Endometrium (tissue), 2 donors: ENCODE measurements around the gene CPLX1.
"Not testable (repeated sequence)": the region's sequence is repeated elsewhere in the genome, so short reads cannot be mapped to it uniquely, and the experiment has no call there.

Experiments
- FAIRE-seq: peaks from 2 replicates; lab custom pipeline; 2012; peaks lifted over from hg19 to GRCh38; lab: Jason Lieb, UNC
- donor health status: control.
- donor health status: control.

CPLX1 gene

DNA sequence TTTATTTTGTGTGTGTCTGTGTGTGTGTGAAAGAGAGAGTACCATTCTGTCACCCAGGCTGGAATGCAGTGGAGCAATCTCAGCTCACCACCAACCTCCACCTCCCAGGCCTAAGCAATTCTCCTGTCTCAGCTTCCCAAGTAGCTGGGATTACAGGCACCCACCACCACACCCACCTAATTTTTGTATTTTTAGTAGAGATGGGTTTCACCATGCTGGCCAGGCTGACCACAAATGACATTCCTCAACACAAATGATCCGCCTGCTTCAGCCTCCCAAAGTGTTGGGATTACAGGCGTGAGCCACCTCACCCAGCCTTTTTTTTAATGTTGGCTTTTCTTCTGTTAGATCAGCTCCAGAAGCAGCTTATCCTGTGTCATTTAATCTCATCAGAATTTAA lies 50.4 kb downstream of the CPLX1 start:
- not testable (repeated sequence) for FAIRE-seq

- not testable (repeated sequence) for FAIRE-seq
Measured at GRCh38 chr4:774419-775092, 51.4 kb downstream of the CPLX1 start.

GRCh38 chr4:773214-773613 lies 52.7 kb downstream of the CPLX1 start:
- no peak for FAIRE-seq

- FAIRE-seq, result no peak
Measured at GRCh38 chr4:772776-773175, 53.2 kb downstream of the CPLX1 start.

DNA sequence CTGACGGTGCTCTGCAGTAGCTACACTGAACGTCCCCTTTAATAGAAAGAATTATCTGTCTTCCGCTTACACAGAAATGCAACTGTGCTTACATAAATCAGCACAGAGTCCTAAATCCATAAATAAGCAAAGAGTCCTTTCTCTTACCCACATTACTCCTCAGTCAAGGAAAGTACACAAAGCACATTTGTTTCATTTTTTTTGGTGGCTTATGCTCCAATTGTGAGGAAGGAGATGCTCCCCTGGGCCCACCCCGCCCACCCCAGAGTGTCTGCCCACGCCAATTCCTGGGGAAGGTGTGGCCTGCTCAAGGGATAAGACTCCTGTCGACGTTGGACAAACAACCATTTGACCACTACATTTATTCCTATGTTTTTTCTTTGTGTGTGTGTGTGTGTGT lies 53.8 kb downstream of the CPLX1 start:
- FAIRE-seq, result no peak

GRCh38 chr4:771464-771863 lies 54.5 kb downstream of the CPLX1 start:
- no peak for FAIRE-seq

- no peak for FAIRE-seq
Measured at GRCh38 chr4:770022-770421, 55.9 kb downstream of the CPLX1 start.

DNA sequence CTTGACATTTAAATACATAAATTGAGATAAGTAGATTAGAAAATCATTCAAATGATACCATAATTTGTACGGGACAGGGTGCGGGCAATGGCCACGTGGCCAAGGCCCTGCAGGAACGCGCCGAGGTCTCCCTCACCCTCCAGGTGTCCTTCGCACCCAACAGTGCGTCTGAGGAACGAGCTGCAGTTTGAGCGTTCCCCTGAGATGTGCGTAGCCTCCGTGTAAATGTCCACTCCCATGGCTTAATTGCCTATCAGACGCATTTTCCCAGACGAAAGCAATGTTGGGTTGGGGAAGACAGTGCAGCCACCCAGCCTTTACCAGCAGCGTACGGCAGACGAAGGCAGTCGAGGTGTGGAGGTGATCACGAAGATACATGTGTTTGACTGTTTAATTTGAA lies 56.4 kb downstream of the CPLX1 start:
- no peak for FAIRE-seq

DNA sequence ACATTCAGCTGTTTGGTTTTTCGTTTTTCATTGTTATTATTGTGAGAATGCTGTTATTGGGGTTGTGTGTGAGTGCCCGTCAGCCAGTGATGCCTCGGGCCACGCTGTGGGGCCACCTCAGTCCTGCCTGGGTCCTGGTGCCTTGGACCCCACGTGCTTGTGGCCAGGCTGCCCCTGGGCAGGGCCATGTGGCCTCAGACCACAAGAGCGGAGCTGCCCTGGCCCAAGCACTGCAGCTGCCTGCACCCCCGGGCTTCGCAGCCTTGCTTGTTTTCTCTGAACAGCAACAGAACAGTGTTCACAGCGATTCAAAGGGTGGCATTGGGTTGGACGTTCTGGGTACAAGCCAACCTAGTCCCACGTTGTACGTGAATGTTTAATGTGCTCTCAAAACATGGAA lies 56.9 kb downstream of the CPLX1 start:
- FAIRE-seq, result no peak

DNA sequence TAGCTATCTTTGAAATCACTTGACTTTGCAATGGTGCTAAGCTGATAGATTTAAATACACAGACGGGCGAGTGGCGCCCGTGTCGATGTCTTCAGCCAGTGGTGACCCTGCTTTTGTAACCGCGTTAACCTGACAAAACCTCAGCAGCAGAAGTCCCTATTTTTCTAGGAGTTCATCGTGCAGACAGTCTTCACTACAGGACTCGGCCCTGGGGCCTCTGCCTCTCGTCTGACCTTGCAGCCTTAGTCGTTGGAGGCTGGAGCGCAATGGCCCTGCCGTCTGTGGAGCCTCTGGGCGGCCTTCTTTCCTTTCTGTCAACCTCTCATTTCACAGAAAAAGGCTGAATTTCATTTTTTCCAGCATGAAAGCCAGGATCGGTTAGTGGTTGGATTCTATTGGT lies 57.9 kb downstream of the CPLX1 start:
- FAIRE-seq, result no peak

GRCh38 chr4:766559-767283 lies 59.2 kb downstream of the CPLX1 start:
- no peak for FAIRE-seq

DNA sequence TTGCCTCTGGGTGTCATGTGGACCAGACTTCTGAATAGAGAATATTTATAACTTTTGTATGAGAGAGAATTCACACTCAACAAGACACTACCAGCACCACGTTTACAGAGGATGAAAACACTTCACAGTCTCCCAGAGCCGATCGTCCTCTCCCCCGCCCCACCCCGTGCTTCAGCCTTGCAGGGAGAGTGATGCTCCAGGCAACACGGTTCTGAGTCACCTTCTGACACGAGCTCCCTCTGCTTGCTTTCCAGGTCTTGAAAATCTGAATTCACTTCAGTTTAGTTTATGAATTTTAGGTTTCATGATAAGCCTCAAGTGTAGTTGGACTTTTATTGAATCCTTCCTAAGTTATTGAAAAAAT lies 59.8 kb downstream of the CPLX1 start:
- no peak for FAIRE-seq

DNA sequence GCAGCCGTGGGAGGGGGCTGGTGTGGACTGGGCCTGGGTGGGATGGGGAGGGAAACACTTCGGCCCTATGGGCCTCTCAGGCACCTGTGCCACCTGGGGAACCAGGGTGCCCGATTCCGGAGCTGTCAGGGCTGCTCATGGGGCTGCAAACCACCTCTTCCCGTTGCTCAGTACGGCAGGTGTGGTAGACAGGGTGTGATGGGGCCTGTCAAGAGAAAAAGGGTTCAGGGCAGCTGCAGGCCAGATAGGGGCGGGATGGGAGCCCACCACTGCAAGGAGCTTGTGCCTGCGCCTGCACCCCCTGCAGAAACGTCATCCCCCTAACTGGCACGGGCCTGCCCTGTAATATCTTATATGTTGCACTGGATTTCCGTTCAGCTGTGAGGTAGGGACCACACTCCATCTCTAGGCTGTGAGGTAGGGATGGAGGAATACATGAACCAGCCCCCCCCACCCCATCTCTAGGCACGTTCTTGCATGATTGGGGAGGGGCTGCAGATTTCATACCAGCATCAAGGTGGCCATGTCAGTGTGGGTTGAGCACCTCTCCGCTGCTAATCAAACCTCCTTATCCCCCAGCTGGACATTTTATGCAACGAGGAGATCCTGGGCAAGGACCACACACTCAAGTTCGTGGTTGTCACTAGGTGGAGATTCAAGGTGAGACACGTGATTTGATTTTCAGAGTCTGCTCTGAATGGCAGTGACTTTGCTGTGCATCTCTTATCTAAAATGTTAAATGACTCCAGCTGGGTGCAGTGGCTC lies 61.3 kb downstream of the CPLX1 start:
- FAIRE-seq, result no peak

DNA sequence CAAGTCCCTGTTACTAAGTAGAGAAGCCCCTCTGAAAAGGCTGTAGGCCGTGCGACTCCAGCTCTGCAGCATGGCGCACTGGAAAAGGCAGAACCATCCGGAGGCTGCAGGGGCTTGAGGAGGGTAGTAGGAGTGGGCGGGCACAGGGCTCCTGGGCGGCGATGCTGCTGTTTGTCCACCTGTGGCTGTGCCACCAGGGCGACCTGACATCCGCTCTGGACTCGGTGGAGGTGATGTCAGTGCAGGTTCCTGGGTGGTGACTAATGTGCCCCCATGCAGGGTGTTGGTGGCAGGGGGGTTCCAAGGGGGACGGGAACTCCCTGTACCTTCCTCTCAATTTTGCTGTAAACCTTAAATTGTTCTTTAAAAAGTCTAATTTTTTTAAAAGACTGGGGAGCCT lies 62.0 kb downstream of the CPLX1 start:
- FAIRE-seq, result no peak

DNA sequence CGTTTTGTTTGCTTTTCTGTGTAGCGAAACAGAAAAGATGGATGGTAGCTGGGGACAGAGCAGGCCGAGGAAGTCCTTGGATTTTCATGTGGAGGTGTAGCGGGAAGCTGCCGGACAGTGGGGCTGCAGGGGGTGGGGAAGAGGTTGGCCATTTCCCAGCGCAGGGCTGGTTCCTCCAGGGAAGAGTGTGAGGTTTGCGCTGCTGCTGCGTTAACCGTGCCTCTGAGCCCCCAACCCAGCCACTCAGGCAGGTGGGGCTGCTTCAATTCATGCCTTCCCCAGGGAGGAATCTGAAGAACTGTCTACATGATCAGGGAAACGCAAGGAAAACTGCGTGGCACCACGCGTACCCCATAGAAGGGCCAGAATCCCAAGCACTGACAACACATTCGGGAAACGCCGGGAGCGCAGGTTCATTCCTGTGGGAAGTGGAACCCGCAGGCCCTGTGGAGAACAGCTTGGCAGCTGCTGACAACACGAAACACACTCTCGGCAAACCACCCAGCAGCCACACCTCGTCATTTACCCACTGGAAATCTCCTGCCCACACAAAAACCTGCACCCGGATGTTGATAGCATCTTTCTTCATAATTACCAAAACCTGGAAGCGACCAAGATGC lies 62.6 kb downstream of the CPLX1 start:
- no peak for FAIRE-seq

DNA sequence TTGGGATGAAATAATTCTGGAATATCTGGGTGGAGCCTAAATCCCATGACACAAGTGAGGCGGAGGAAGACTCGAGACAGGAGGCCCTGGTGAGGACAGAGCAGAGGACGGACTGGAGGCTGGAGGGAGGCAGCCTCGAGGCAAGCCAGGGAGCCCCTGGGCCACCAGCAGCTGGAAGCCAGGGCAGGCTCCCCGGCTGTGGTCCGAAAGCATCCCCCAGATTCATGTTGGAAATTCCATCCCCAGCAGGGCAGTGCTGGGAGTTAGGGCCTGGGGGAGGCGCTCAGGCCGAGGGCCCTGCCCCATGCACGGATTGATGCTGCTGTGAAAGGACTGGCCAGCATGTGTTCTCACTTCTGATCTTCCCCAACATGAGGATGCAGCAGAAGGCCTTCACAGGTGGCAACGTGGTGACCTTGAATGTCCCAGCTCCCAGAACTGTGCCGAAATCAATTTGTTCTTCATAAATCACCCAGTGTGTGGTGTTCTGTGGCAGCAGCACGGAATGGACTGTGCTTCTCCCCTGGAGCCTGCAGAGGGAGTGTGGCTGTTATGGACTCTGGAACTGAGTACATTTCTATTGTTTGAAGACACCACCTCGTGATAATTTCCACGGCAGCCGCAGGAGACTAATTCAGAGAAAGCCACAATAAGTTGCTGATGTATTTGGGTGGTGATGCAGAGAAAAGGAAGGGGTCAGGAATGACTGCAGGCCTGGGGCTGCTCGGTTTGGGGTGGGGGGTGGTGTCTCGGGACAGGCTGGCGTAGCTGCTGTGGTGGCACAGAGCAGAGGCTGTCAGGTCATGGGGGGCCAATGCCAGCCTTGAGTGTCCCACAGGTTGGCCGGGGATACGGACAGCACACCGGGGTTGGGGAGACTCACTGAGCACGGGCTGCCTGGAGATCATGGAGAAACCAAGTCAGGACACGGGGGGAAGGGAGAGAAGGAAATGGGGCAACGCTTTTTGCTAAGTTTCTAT lies 63.4 kb downstream of the CPLX1 start:
- no peak for FAIRE-seq

DNA sequence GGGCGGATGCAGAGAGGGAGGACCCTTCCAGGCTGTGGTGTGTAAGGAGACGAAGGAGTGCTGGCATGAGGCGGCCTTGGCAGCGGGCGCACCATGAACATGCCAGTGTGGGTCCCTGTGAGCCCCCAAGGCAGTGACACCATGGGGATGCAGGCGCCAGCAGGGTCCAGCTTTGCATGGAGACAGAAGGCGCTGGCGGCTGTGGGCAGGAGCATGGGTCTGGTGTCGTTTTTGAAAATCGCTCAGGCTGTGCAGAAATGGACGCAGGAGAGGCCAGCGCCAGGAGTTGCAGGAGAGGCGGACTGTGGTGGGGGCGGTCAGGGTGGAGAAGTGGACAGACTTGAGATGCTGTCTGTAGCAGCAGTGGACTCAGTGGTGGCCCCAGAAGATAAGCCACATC lies 64.2 kb downstream of the CPLX1 start:
- FAIRE-seq, result no peak

- FAIRE-seq, result no peak
Measured at GRCh38 chr4:761086-761485, 64.8 kb downstream of the CPLX1 start.

GRCh38 chr4:760616-761015 lies 65.3 kb downstream of the CPLX1 start:
- no peak for FAIRE-seq

DNA sequence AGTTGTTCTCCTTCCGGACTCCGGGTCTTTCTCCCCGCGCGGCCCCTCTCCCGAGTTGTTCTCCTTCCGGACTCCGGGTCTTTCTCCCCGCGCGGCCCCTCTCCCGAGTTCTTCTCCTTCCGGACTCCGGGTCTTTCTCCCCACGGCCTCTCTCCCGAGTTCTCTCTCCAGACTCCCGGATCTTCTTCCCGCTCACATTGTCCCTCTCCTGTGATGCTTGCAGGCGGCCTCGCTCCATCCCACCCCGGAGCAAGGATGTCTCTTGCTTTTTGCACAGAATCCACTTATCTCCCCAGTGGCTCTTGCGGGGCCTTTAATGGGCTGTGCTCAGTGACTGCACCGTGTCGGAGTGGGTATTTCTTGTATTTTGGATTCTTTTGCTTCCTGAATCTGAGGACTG lies 66.1 kb downstream of the CPLX1 start:
- FAIRE-seq, result not testable (repeated sequence)

DNA sequence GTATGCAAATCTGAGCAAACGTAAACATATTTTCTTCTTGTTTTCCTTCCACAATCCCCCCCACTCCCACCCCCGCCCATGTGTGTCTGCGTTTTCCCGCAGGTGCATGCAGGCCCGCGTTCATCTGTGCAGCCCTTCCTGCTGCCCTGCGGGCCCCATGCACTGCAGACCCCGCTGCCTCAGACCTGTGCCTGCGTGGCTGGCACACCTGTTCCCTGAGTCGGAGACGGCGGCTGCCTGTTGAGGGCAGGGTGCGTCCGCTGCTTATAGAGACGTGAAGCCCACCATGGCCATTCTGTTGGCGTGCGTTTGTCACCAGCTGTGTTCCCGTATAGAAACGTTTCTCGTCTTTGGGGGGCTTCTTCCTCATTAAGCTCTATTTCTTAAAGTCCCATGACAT lies 68.8 kb downstream of the CPLX1 start:
- no peak for FAIRE-seq
